GM19463 (cell line): ENCODE data around the gene CCDC7.

ENCODE experiments used
- ATAC-seq: cut with Tn5 transposase; IDR thresholded peaks from one replicate; pipeline ENCODE4 v1.9.1; 2021; ENCODE audit warnings: mild to moderate bottlenecking, moderate library complexity; ENCODE audit not compliant: unreplicated experiment

CCDC7 gene

GRCh38 chr10:32923849-32924248 is 477.9 kb downstream of the CCDC7 start:
- ATAC-seq: no peak
